SK-N-SH treated with all-trans-retinoic acid at 6 μM for 48 hours (cell line): Measurements from ENCODE around the gene NPVF.

Source experiments
- ATAC-seq: fragments of 200-7000 bp; cut with Tn5 transposase; 3 replicates; pipeline ENCODE4 v1.9.1; 2020; ENCODE audit warnings: mild to moderate bottlenecking, moderate library complexity
- ARNTL ChIP-seq: fragments of 450-650 bp; formaldehyde crosslinking; IDR thresholded peaks from 2 replicates; pipeline ENCODE4 v1.5.0; 2020; ENCODE audit warnings: low read depth, mild to moderate bottlenecking, moderate library complexity, borderline replicate concordance
- BACH2 ChIP-seq: fragments of 250-450 bp; sonication (Bioruptor Pico); IDR thresholded peaks from 2 replicates; pipeline ENCODE4 v1.9.0; 2021; ENCODE audit warnings: mild to moderate bottlenecking, borderline replicate concordance
- CREB5 ChIP-seq: fragments of 250-450 bp; sonication (Bioruptor Pico); IDR thresholded peaks from 2 replicates; pipeline ENCODE4 v1.5.1; 2020; ENCODE audit warnings: low read depth, mild to moderate bottlenecking, moderate library complexity
- CSDC2 ChIP-seq: fragments of 250-450 bp; sonication (Bioruptor Pico); IDR thresholded peaks from 2 replicates; pipeline ENCODE4 v1.5.0; 2020; ENCODE audit warnings: mild to moderate bottlenecking, moderate library complexity
- CSRNP3 ChIP-seq: fragments of 250-450 bp; sonication (Bioruptor Pico); IDR thresholded peaks from 2 replicates; pipeline ENCODE4 v1.5.1; 2021; ENCODE audit warnings: mild to moderate bottlenecking, moderate library complexity
- ESRRG ChIP-seq: fragments of 250-450 bp; sonication (Bioruptor Pico); IDR thresholded peaks from 2 replicates; pipeline ENCODE4 v1.6.1; 2021; ENCODE audit warnings: mild to moderate bottlenecking
- GLIS3 ChIP-seq: fragments of 250-450 bp; sonication (Bioruptor Pico); IDR thresholded peaks from 2 replicates; pipeline ENCODE4 v1.5.0; 2020; ENCODE audit warnings: mild to moderate bottlenecking, moderate library complexity
- OSR1 ChIP-seq: fragments of 250-450 bp; sonication (Bioruptor Pico); IDR thresholded peaks from 2 replicates; pipeline ENCODE4 v1.8.0; 2022; ENCODE audit warnings: moderate library complexity, mild to moderate bottlenecking, inconsistent platforms
- PATZ1 ChIP-seq: fragments of 250-450 bp; sonication (Bioruptor Pico); IDR thresholded peaks from 2 replicates; pipeline ENCODE4 v1.8.0; 2020; ENCODE audit warnings: mild to moderate bottlenecking, moderate library complexity, borderline replicate concordance
- POU6F1 ChIP-seq: fragments of 250-450 bp; sonication (Bioruptor Pico); IDR thresholded peaks from 2 replicates; pipeline ENCODE4 v1.8.0; 2021; ENCODE audit warnings: low read depth, mild to moderate bottlenecking, moderate library complexity, borderline replicate concordance
- RARB ChIP-seq: fragments of 250-450 bp; sonication (Bioruptor Pico); IDR thresholded peaks from 2 replicates; pipeline ENCODE4 v1.8.0; 2021; ENCODE audit warnings: mild to moderate bottlenecking, moderate library complexity
- SNAI2 ChIP-seq: fragments of 250-450 bp; sonication (Bioruptor Pico); IDR thresholded peaks from 2 replicates; pipeline ENCODE4 v1.5.0; 2020; ENCODE audit warnings: mild to moderate bottlenecking, moderate library complexity
- TCF4 ChIP-seq: fragments of 250-450 bp; sonication (Bioruptor Pico); IDR thresholded peaks from 2 replicates; pipeline ENCODE4 v1.8.0; 2021; ENCODE audit warnings: mild to moderate bottlenecking, moderate library complexity, borderline replicate concordance
- TOX ChIP-seq: fragments of 250-450 bp; sonication (Bioruptor Pico); IDR thresholded peaks from 2 replicates; pipeline ENCODE4 v1.8.0; 2021; ENCODE audit warnings: mild to moderate bottlenecking, moderate library complexity, borderline replicate concordance
- TSHZ2 ChIP-seq: fragments of 250-450 bp; sonication (Bioruptor Pico); IDR thresholded peaks from 2 replicates; pipeline ENCODE4 v1.5.0; 2020; ENCODE audit warnings: mild to moderate bottlenecking, moderate library complexity
- ZC3H10 ChIP-seq: fragments of 250-450 bp; sonication (Bioruptor Pico); IDR thresholded peaks from 2 replicates; pipeline ENCODE4 v1.5.1; 2021; ENCODE audit warnings: mild to moderate bottlenecking, moderate library complexity
- ZFP3 ChIP-seq: fragments of 250-450 bp; sonication (Bioruptor Pico); IDR thresholded peaks from 2 replicates; pipeline ENCODE4 v1.5.0; 2020; ENCODE audit warnings: mild to moderate bottlenecking, moderate library complexity
- ZFP30 ChIP-seq: fragments of 450-650 bp; formaldehyde crosslinking; IDR thresholded peaks from 2 replicates; pipeline ENCODE4 v1.5.0; 2022; ENCODE audit warnings: mild to moderate bottlenecking, moderate library complexity
- ZNF565 ChIP-seq: fragments of 450-650 bp; formaldehyde crosslinking; conservative IDR thresholded peaks from 2 replicates; pipeline ENCODE4 v1.5.0; 2020; ENCODE audit warnings: low read depth, mild to moderate bottlenecking, moderate library complexity

The NPVF gene

GRCh38 chr7:25234336-25234735 lies 6.0 kb upstream of the NPVF start:
- TF ChIP-seq CSDC2 (no peak), ZC3H10 (CRISPR knock-in tag) (no peak), TSHZ2 (CRISPR knock-in tag) (no peak), ZNF565 (CRISPR knock-in tag) (no peak), ZFP3 (CRISPR knock-in tag) (no peak), ARNTL (no peak), POU6F1 (CRISPR knock-in tag) (no peak), TOX (CRISPR knock-in tag) (no peak), PATZ1 (no peak), ESRRG (no peak), OSR1 (CRISPR knock-in tag) (no peak), TCF4 (no peak), CREB5 (no peak), SNAI2 (CRISPR knock-in tag) (no peak), GLIS3 (CRISPR knock-in tag) (no peak)
- no peak for ATAC-seq

- no peak for TF ChIP-seq PATZ1
- TF ChIP-seq, all 23 proteins: peak for 0
- ATAC-seq = no peak
These were observed 5.1 kb downstream of the NPVF start for GRCh38 chr7:25223206-25223605.

GRCh38 chr7:25222666-25223065 lies 5.6 kb downstream of the NPVF start:
- ATAC-seq = no peak
- TF ChIP-seq CREB5 (no peak), CSRNP3 (CRISPR knock-in tag) (no peak), GLIS3 (CRISPR knock-in tag) (no peak), ESRRG (no peak)

GRCh38 chr7:25221009-25221408 lies 7.3 kb downstream of the NPVF start:
- ATAC-seq = no peak
- no peak for TF ChIP-seq BACH2
- TF ChIP-seq POU6F1 (CRISPR knock-in tag) = no peak
- TF ChIP-seq CSDC2 = no peak
- no peak for TF ChIP-seq TSHZ2 (CRISPR knock-in tag)
- no peak for TF ChIP-seq ESRRG
- TF ChIP-seq ZFP30 (CRISPR knock-in tag) = no peak
- no peak for TF ChIP-seq ZFP3 (CRISPR knock-in tag)
- no peak for TF ChIP-seq ZNF565 (CRISPR knock-in tag)
- TF ChIP-seq RARB (CRISPR knock-in tag) = no peak
- TF ChIP-seq TOX (CRISPR knock-in tag) = no peak
